Stomach (tissue), 4 donors: Measurements from ENCODE around the gene PLA2G15.

Source experiments
- CTCF ChIP-seq, 7 experiments: fragments of 450-650 bp in 4 of 7; fragments of 200-600 bp in 3 of 7; sonication (generic) in 3 of 7; IDR thresholded peaks; one replicate each; pipeline ENCODE4 v1.5.1; 2016 to 2019; ENCODE audit warnings: antibody characterized with exemption in 7 of 7, control low read depth in 2 of 7, mild to moderate bottlenecking in 1 of 7
- POLR2A ChIP-seq, 4 donors: fragments of 450-650 bp; IDR thresholded peaks; one replicate each; pipeline ENCODE4 v1.6.1; 2016; ENCODE audit warnings: antibody characterized with exemption in 4 of 4, control low read depth in 2 of 4, mild to moderate bottlenecking in 1 of 4, moderate library complexity in 1 of 4

- TF ChIP-seq CTCF (IDR thresholded peaks at IDR 0.05) (peak in 1 of 7 experiments; percentile 14), POLR2A (IDR thresholded peaks at IDR 0.05) (peak in 2 of 4 donors; percentile 23 to 48)
These were observed 10.7 kb upstream of the PLA2G15 start for GRCh38 chr16:68234188-68235107.
